C4-2B (cell line): ENCODE results near the gene AHSP.

Source experiments
- CTCF ChIP-seq: fragments of 450-650 bp; conservative IDR thresholded peaks from 2 replicates; pipeline ENCODE4 v1.5.1; 2017; ENCODE audit warnings: mild to moderate bottlenecking
- ZFX ChIP-seq: fragments of 450-650 bp; IDR thresholded peaks from 2 replicates; pipeline ENCODE4 v1.6.1; 2017

GRCh38 chr16:31525113-31525512 is 2.6 kb upstream of the AHSP start:
- TF ChIP-seq CTCF (no peak), ZFX (no peak)
